ENCODE measurements around the gene ADORA2B. TPM values are rescaled to one million over a fixed set of nuclear protein-coding genes. Genes with fewer than 3 reads are reported as not detected.
"Not testable (repeated sequence)": the region's sequence is repeated elsewhere in the genome, so short reads cannot be mapped to it uniquely, and the experiment has no call there.

Gene ADORA2B
- polyA plus RNA-seq, 1 donor: 3.7 TPM

DNA sequence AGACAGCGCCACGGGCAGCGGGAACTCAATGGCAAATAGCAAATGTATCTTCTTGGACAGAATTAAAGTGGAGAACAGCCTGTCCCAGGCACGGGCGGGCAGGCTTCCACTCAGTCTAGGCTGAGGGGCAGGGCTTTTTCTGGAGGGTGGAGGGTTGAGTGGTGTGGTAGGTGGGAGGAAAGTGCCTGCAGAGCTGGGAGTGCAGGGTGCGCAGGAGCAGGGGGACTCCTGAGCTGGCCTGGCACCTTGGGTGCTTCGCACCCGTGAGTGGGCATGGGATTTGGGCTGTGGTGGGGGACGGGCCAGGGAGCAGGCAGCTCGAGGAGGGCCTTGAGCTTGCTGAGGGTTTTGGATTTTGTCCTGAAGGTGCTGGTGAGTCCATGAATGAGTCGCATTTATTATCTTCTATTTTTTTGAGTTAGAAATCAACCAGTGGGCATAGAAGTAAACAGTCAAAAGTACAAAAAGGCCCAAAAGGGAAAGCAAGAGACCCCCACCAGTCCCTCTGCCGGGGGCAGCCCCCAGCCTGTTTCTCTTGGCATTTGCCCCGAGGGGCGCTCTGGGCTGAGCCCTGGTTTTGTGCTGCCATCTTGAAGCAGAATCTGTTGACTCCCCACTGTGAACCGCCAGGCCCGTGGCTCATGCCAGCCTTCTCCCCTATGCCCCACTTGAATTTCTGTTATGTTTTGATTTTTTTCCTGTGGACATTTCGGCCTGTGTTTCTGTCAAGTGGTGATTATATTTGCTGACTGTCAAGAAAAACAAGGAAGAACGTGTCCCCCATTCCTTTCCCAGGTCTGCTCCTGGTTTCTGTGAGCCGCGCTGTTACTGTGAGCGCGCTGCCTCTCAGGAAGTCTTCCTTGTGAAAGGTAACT lies 8.2 kb downstream of the ADORA2B start:
- no peak for DNase-seq (ENCODE audit: low read depth)

DNA sequence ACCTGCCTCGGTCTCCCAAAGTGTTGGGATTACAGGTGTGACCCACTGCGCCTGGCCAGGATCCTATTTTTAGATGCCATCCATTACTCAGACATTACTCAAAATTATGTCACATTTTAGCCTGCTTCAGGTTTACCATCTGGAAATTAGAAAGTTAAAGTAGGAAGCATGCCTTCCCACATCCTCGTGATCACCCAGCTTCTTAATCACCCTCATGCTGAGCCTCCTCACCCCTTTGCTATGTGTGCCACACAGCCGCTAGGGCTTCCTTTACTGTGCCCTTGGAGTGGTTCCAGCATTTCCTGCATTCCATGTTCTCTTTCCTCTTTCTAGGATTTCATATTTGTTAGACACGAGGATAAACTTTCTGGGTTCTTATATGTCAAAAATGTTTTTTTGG lies 9.3 kb downstream of the ADORA2B start:
- no peak for DNase-seq (ENCODE audit: low read depth)

DNA sequence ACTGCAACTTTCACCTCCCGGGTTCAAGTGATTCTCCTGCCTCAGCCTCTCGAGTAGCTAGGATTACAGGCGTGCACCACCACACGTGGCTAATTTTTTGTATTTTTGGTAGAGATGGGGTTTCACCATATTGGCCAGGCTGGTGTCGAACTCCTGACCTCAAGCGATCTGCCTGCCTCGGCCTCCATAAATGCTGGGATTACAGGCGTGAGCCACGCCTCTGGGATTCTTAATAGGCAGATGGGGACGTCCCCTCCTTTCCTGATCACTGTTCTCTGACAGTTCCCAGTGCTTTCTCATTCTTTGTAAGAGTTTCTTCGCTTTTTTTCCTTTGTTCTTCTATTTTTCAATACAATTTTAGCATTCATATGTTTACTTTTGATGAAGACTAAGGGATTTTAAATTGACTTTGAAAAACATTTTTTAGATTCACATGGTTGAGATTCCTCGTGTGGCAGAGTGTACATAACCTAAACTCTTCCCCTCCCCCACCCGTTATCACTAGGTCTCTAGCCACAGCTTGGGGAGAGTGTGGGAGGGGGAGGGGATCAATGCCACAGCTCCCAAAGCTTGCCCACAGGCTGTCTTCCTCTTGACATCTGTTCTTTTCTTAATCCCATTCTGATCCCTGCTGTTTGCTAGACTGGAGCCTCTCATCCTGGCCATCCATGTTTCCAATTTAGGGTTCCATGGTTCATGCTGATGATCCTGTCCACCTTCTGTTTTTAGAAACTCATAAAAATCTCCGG lies 11.0 kb downstream of the ADORA2B start:
- DNase-seq (ENCODE audit: low read depth): no peak

- no peak for DNase-seq (ENCODE audit: low read depth)
Measured at GRCh38 chr17:15957206-15957605, 12.3 kb downstream of the ADORA2B start.

- DNase-seq (ENCODE audit: low read depth): no peak
Measured at GRCh38 chr17:15957608-15958307, 12.8 kb downstream of the ADORA2B start.

GRCh38 chr17:15958484-15958854 lies 13.5 kb downstream of the ADORA2B start:
- DNase-seq (ENCODE audit: low read depth): no peak

- no peak for DNase-seq (ENCODE audit: low read depth)
Measured at GRCh38 chr17:15963670-15964110, 18.8 kb downstream of the ADORA2B start.

GRCh38 chr17:15965528-15965927 lies 20.6 kb downstream of the ADORA2B start:
- no peak for DNase-seq (ENCODE audit: low read depth)

- no peak for DNase-seq (ENCODE audit: low read depth)
Measured at GRCh38 chr17:15966183-15966878, 21.4 kb downstream of the ADORA2B start.

GRCh38 chr17:15966879-15967248 lies 21.9 kb downstream of the ADORA2B start:
- no peak for DNase-seq (ENCODE audit: low read depth)

GRCh38 chr17:15967706-15968399 lies 22.9 kb downstream of the ADORA2B start:
- DNase-seq (ENCODE audit: low read depth): no peak

GRCh38 chr17:15969463-15969862 lies 24.5 kb downstream of the ADORA2B start:
- DNase-seq (ENCODE audit: low read depth): no peak

DNA sequence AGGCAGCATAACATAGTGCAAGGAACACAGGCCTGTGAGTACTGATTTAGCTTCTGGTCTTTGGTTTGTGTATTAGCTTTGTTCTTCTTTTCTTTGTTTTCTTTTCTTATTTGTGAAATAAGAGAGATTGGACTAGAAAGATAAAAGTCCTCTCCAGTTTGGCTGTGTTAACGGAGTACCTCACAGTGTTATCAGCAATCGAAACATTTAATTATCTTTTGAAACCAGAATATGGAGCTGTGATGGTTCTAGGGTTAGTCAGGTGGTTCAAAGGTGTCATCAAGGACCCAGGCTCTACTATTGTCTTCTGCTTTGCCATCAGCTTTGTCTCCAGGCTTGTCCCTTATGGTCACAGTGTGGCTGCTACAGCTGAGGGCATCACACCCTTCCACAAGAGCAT lies 25.6 kb downstream of the ADORA2B start:
- no peak for DNase-seq (ENCODE audit: low read depth)

GRCh38 chr17:15971098-15971678 lies 26.3 kb downstream of the ADORA2B start:
- no peak for DNase-seq (ENCODE audit: low read depth)

DNA sequence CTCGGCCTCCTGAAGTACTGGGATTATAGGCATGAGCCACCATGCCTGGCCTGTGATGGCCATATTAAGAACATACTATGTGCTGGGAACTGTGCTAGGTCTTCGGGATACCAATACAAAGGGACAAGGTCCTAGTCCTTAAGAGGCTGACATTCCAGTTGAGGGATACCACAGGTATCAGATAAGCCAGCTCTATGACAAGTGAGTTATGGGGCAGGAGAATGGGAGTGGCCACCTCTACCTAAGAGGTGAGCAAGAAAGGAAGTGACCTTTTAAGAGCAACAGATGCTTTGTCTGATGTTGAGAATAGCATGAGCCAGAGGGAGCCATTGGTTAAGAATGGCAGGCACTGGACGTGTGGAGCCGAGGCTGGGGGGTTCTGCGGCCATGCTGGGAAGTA lies 27.0 kb downstream of the ADORA2B start:
- no peak for DNase-seq (ENCODE audit: low read depth)

DNA sequence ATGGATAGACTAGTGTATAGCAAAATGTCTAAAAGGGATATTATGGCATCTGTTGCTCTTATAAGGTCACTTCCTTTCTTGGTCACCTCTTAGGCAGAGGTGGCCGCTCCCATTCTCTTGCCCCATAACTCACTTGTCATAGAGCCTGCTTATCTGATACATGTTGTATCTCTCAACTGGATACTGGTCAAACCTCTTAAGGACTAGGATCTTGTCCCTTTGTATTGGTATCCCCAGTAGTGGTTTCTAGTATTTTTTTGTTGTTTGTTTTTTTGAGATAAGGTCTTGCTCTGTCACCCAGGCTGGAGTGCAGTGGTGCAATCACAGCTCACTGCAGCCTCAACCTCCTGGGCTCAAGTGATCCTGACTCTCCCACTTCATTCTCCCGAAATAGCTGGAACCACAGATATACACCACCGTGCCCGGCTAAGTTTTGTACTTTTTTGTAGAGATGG lies 27.6 kb downstream of the ADORA2B start:
- DNase-seq (ENCODE audit: low read depth): no peak

- no peak for DNase-seq (ENCODE audit: low read depth)
Measured at GRCh38 chr17:15973016-15973415, 28.1 kb downstream of the ADORA2B start.

GRCh38 chr17:15973834-15974233 lies 28.9 kb downstream of the ADORA2B start:
- no peak for DNase-seq (ENCODE audit: low read depth)

DNA sequence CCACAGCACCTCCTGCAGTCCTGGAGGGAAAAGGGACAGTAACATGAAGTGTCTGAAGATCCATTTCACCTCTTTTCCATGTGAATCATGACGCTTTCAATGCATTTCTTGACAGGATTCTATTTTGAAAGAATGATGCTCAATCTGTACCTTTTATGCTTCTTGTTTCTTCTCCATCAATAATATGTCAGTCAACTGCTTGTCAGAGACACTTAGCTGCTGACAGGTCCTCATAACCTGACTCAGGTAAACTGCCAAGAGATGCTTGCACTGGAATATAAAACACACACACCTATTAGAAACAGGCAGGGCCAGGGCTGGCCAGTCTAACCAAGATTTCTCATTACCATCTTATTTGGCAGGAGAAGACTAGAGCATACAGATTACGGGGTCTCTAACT lies 33.0 kb downstream of the ADORA2B start:
- no peak for DNase-seq (ENCODE audit: low read depth)

- DNase-seq (ENCODE audit: low read depth): no peak
Measured at GRCh38 chr17:15978606-15979005, 33.7 kb downstream of the ADORA2B start.

DNA sequence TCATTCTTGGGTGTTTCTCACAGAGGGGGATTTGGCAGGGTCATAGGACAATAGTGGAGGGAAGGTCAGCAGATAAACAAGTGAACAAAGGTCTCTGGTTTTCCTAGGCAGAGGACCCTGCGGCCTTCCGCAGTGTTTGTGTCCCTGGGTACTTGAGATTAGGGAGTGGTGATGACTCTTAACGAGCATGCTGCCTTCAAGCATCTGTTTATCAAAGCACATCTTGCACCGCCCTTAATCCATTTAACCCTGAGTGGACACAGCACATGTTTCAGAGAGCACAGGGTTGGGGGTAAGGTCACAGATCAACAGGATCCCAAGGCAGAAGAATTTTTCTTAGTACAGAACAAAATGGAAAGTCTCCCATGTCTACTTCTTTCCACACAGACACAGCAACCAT lies 34.1 kb downstream of the ADORA2B start:
- not testable (repeated sequence) for DNase-seq (ENCODE audit: low read depth)

Data from forelimb muscle (tissue), 1 donor.